ENCODE results near the gene MYH4. TPM values are rescaled to one million over a fixed set of nuclear protein-coding genes. Genes with fewer than 3 reads are reported as not detected.

MYH4 gene
- total RNA-seq = not detected

DNA sequence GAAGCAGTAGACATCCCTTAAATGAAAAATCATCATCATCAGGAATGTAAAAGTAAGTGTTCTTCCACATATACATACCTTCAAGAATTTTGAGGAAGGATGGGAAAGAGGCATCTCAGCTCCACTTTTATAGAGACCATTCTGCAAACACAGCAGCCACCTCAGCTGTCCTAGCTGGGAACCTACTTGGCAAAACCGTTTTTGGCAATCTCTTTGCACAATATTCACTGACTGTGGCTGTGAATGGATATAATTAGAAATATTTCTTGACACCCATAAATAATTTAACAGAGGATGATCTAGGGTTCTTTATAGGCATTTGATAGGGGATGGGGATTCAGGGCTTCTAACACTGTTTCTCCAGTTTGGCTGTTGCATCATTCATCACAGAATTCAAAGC, at the start of gene MYH4:
MYH4 (minus strand) TSS at position 101 of the 400 bp plus-strand sequence. CDS start 2,814 bp downstream, outside the sequence.

DNA sequence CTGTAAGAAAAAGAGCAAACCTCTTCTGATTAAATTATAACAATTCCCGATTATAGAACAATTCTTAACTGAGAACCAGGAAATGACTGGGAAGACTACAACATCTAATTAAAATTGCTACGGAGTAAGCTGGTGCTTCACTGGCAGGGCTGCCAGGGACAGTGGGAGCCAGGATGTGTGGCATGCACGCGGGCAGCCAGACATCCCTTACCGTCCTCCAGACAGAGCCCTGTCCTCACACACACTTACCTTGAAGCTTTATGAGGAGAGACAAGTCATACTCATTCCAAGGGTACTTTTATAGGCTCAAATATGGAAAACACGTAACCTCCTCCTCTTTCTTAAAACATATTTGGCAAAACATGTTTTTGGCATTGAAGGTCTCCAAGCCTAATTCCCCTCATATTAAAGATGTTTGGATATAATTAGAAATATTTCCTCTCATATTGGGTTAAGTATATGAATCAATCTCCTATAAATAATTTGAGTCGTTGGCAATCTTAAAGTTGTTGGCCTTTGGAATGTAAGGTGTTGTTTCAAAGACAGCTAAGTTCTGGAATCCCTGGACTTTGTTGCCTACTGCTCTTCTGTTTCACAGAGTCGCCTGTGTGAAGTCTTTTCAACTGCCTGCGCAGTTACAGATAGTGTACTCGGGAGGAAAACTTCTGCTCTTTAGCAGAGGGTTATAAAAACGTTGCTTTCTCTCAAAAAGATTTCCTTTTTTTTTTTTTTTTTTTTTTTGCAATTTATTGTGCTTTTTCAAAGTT, 49.1 kb upstream of the MYH4 start, which contains the start of gene MYH1:
MYH1 (minus strand) TSS at position 272 of the 767 bp plus-strand sequence. CDS start 1,900 bp downstream, outside the sequence.

DNA sequence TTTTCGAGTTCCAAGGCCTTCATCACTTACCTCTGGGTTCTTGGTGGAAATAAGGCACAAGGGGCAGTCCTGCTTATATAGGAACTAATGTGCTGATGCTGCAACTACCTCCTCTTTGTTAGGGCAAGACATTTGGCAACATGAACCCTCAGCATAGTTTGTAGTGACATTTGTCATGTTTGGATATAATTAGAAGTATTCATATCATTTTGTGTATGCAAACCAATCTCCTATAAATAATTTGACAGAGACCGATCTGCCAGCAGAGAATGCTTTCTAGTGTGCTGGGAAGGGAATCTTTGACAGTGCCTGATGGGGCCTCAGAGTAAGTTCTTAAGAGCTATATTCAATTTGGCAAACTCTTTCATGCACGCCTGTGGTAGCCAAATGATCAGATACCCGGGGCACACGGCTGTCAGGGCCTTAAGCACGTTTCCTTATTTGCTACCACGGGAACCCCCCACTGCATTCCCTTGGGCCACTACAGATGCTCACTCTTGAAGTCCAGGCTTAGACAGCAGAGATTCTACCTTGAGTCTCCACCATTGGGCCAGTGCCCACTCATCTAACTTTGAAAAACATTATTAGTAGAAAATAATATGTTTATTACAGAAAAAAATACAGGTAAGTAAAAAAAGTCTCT, 47.3 kb downstream of the MYH4 start, which contains the start of gene MYH8:
MYH8 (minus strand) TSS at position 51 of the 643 bp plus-strand sequence. CDS start 1,723 bp downstream, outside the sequence.

Other genes with a start within 250 kb of the MYH4 start
- not detected for gene MYH13, start 96.6 kb downstream of the MYH4 start, total RNA-seq
- gene MYH8, start 47.6 kb downstream of the MYH4 start, total RNA-seq = not detected
- not detected for gene MYH1, start 49.0 kb upstream of the MYH4 start, total RNA-seq
- gene MYH2, start 80.1 kb upstream of the MYH4 start, total RNA-seq = not detected
- gene MYH3, start 187.8 kb upstream of the MYH4 start, total RNA-seq = 1 to 10 TPM; 3.8 to 4.4 TPM
- gene SCO1, start 228.0 kb upstream of the MYH4 start, total RNA-seq = 10 to 100 TPM; 20.7 to 22.0 TPM
- gene ADPRM, start 228.0 kb upstream of the MYH4 start, total RNA-seq = 10 to 100 TPM; 18.5 to 19.8 TPM